ENCODE data around the gene GRIFIN. TPM values are rescaled to one million over a fixed set of nuclear protein-coding genes. Genes with fewer than 3 reads are reported as not detected.
"Not testable (repeated sequence)": the region's sequence is repeated elsewhere in the genome, so short reads cannot be mapped to it uniquely, and the experiment has no call there.

GRIFIN gene
- total RNA-seq, 4 donors from 2014 or later: not detected

GRCh38 chr7:2459674-2460073 lies 16.5 kb downstream of the GRIFIN start:
- peaks cover 0 to 4% (median 0%) of the 10 kb centered on the region in 4 donors for H3K27me3 ChIP-seq
- intact Hi-C loops (cut with DNase I): loop anchor here (10.0 kb wide), 1 partner anchor 225 kb away; the partner anchor contains the start of gene AMZ1
- no peak for DNase-seq
- H3K4me3 ChIP-seq: no peak overlapping the region
- peaks cover 0 to 6% (median 0%) of the 10 kb centered on the region in 3 donors for H3K4me1 ChIP-seq
- 80 to 98% methylated on average over 6 to 8 of the region's 8 CpGs for WGBS, 2 donors
- no peak overlapping the region for H3K27ac ChIP-seq
- no peaks in the 10 kb centered on the region for H3K9me3 ChIP-seq
- no peaks in the 10 kb centered on the region for H3K36me3 ChIP-seq
- TF ChIP-seq POLR2A (IDR thresholded peaks at IDR 0.05): no peak
- TF ChIP-seq CTCF (IDR thresholded peaks at IDR 0.05): no peak

- peaks cover 12 to 26% (median 16%) of the 10 kb centered on the region in 3 donors for H3K4me1 ChIP-seq
- intact Hi-C loops (cut with DNase I): loop anchor here (10.0 kb wide), 1 partner anchor 231 kb away; the partner anchor contains the start of gene AMZ1
- not testable (repeated sequence) for H3K36me3 ChIP-seq, H3K27ac ChIP-seq, DNase-seq, H3K4me3 ChIP-seq, H3K27me3 ChIP-seq, H3K9me3 ChIP-seq
- WGBS, 2 donors: 98 to 99% methylated on average over 3 of the region's 3 CpGs
Measured at GRCh38 chr7:2453849-2454248, 22.3 kb downstream of the GRIFIN start.

- Histone ChIP-seq H3K9me3 (no peaks in the 10 kb centered on the region), H3K4me3 (no peak overlapping the region), H3K27ac (no peak overlapping the region), H3K4me1 (peaks cover 12 to 24% (median 16%) of the 10 kb centered on the region in 3 donors), H3K27me3 (no peaks in the 10 kb centered on the region), H3K36me3 (no peaks in the 10 kb centered on the region)
- no peak for TF ChIP-seq POLR2A (IDR thresholded peaks at IDR 0.05)
- TF ChIP-seq CTCF (IDR thresholded peaks at IDR 0.05): no peak
- intact Hi-C loops (cut with DNase I): loop anchor here (10.0 kb wide), 1 partner anchor 232 kb away; the partner anchor contains the start of gene AMZ1
- WGBS, 2 donors: 80 to 84% methylated on average over 5 to 6 of the region's 8 CpGs
- DNase-seq: no peak
Measured at GRCh38 chr7:2452643-2453270, 23.4 kb downstream of the GRIFIN start.

- 3% methylated on average over 9 of the region's 16 CpGs; no CpG with 5 or more reads in 1 of the 2 donors for WGBS, 2 donors
- intact Hi-C loops (cut with DNase I): loop anchor here (10.0 kb wide), 1 partner anchor 233 kb away; the partner anchor contains the start of gene AMZ1
- no peak overlapping the region for H3K27ac ChIP-seq
- TF ChIP-seq CTCF (IDR thresholded peaks at IDR 0.05) (no peak), POLR2A (IDR thresholded peaks at IDR 0.05) (no peak)
- H3K4me1 ChIP-seq: peaks cover 12 to 24% (median 16%) of the 10 kb centered on the region in 3 donors
- H3K4me3 ChIP-seq: peak overlapping the region; percentile 11 to 58 (median 30)
- H3K36me3 ChIP-seq: peaks cover 0 to 1% (median 0%) of the 10 kb centered on the region in 3 donors
- H3K27me3 ChIP-seq: no peaks in the 10 kb centered on the region
- no peak for DNase-seq
- H3K9me3 ChIP-seq: no peaks in the 10 kb centered on the region
Measured at GRCh38 chr7:2452074-2452507, 24.1 kb downstream of the GRIFIN start.

GRCh38 chr7:2451171-2452073 lies 24.8 kb downstream of the GRIFIN start:
- H3K4me1 ChIP-seq: peaks cover 12 to 24% (median 16%) of the 10 kb centered on the region in 3 donors
- no peaks in the 10 kb centered on the region for H3K27me3 ChIP-seq
- WGBS, 2 donors: 80% methylated on average over 1 of the region's 34 CpGs; no CpG with 5 or more reads in 1 of the 2 donors
- TF ChIP-seq POLR2A (IDR thresholded peaks at IDR 0.05) (no peak), CTCF (IDR thresholded peaks at IDR 0.05) (peak; percentile 82 to 92 (median 85))
- no peak overlapping the region for H3K27ac ChIP-seq
- no peaks in the 10 kb centered on the region for H3K9me3 ChIP-seq
- no peak for DNase-seq
- H3K4me3 ChIP-seq: peak overlapping the region; percentile 11 to 58 (median 30)
- H3K36me3 ChIP-seq: peaks cover 0 to 8% (median 0%) of the 10 kb centered on the region in 3 donors
- intact Hi-C loops (cut with DNase I): loop anchor here (10.0 kb wide), 1 partner anchor 233 kb away; the partner anchor contains the start of gene AMZ1
